ENCODE measurements around the gene INPP5F.
"Not testable (repeated sequence)": the region's sequence is repeated elsewhere in the genome, so short reads cannot be mapped to it uniquely, and the experiment has no call there.

INPP5F gene

GRCh38 chr10:119781498-119781897 is 55.6 kb downstream of the INPP5F start:
- no peak for DNase-seq

GRCh38 chr10:119782981-119783664 is 57.3 kb downstream of the INPP5F start:
- DNase-seq = no peak

GRCh38 chr10:119783665-119784027 is 57.8 kb downstream of the INPP5F start:
- DNase-seq = no peak

GRCh38 chr10:119784340-119785067 is 58.7 kb downstream of the INPP5F start:
- DNase-seq = peak; percentile 26

DNA sequence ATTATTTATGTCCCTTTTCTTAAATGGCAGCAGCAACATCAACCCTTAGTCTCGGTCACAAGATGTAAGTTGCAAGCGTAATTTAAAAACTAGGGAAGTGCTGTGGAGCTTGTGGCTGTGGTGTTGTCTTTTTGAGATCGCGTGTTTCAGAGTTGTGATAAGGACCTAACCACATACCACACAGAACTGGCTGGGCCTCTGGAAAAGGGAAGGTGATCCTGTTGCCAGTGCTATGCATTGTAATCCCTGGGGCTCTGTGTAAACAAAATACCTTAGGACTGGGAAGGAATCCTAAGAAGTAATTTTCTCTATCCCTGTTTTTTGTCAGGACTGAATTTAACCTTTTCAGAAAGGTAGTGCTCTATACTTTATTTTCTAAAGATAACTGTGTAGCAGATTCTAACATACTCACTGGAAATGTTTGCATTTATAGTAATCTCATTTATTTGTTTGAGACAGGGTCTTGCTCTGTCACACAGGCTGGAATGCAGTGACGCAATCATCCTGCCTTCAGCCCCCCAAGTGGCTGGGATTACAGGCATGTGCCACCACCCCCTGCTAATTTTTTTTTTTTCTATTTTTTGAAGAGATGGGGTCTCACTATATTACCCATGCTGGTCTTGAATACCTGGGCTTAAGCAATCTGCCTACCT is 60.4 kb downstream of the INPP5F start:
- DNase-seq = peak; percentile 68

DNA sequence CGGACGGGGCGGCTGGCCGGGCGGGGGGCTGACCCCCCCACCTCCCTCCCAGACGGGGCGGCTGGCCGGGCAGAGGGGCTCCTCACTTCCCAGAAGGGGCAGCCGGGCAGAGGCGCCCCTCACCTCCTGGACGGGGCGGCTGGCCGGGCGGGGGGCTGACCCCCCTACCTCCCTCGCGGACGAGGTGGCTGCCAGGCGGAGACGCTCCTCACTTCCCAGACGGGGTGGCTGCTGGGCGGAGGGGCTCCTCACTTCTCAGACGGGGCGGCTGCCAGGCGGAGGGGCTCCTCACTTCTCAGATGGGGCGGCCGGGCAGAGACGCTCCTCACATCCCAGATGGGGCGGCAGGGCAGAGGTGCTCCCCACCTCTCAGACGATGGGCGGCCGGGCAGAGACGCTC is 69.3 kb downstream of the INPP5F start:
- not testable (repeated sequence) for DNase-seq

DNA sequence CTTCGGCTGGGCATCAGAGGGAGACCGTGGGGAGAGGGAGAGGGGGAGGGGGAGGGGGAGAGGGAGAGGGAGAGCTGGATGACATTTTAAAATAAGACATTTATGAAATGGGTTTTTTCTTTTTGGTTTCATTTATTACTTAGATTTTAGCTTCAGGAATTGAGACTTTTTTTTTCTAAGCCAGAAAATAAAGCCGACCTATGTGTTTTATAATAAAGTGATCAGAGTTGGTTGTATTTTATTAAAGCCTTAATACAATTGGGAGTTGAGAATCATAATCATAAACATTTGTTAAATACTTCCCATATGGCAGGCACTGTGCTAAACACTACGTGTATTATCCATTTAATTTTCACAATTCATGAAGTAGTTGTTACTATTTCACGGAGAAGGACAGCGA is 70.2 kb downstream of the INPP5F start:
- DNase-seq = no peak

GRCh38 chr10:119801176-119801575 is 75.3 kb downstream of the INPP5F start:
- no peak for DNase-seq

DNA sequence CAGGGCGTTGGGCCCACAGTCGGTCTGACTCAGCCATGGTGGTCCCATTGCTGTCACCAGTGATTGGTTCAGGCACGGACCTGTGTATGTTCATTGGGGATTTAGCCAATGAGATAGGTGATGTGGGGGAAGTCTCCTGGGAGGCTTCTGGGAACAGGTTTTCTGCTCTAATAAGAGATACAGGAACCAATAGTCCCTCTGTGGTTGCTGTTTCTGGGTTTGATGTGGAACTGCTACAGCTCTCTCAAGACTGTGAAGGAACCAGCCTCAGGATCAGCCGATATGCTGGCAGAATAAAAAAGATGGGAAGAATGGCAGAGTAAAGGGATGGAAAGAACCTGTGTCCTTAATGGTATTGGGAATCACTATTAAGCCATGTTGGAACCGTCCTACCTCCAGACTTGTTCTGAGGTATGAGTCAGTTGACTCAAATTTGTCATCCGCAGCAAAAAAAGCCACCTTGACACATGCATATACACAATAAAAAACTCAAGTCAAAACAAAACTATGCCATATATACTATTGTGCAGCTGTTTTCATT is 76.2 kb downstream of the INPP5F start:
- no peak for DNase-seq

DNA sequence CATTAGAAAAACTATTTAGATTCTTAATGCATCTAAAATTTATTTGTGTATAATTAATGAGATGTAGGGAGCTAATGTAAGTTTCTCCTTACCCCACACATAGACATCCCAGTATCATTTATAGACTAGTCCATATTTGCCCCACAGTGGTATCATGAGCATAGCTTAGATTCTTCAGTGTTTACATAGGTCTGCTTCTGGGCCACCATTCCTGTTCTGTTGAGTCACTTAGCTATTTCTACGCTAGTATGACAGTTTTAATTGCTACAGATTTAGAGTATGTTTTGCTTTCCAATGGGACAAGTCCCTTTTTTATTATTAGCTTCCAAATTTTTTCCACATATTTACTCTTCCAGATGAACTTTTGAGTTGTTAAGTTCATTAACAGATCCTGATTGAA is 77.4 kb downstream of the INPP5F start:
- no peak for DNase-seq

DNA sequence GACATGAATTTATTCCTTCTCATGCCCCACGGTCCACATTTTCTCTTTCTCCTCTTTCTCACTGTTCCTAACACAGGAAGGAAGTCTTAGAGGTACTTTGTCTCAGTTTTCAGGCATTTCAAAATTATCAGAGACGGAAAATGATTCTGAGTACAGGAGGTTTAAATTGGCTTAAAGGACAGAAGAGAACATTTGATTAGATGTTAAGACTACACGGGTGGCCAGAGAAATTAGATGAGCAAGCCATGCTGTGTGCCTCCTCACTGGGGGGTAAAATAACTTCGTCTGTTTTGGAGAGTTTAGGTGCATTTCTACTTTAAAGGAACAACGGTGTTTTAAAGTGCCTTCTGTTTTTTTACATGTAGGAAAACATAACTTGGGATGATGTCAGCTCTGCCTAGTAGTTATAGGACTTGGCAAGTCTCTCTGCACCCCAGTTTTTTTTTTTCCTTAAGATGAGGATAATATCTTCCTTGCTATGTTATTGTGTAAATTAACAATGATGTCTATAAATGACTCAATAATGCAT is 79.9 kb downstream of the INPP5F start:
- DNase-seq = no peak

DNA sequence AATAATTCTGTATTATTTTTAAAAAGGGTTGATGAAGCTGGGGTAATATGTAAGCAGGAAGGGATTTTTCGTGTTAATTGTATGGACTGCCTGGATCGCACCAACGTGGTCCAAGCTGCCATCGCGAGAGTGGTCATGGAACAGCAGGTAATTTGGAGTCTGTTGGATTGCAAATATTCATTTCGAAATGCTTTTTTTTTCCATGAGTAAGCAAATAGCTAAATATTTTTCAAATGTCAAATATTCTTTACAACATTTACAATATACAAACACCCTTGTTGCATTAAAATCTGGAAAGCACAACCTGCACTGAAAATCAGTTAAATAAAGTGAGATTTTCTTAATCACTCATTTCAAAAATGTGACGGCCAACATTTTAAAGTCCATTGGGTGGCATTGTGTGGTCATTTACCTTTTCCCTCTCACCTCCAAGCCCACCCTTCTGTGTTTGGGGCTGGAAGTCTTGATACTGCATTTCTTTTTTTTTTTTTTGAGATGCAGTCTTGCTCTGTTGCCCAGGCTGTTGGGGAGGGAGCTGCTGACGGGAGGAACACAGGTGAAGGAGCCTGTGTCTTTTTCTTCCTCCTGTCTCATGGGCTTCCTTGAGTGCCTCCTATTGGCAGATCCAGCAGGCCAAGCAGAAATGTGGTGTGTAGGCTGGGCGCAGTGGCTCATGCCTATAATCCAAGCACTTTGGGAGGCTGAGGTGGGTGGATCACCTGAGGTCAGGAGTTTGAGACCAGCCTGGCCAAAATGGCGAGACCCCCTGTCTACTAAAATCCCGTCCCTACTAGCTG is 80.7 kb downstream of the INPP5F start:
- no peak for DNase-seq

DNA sequence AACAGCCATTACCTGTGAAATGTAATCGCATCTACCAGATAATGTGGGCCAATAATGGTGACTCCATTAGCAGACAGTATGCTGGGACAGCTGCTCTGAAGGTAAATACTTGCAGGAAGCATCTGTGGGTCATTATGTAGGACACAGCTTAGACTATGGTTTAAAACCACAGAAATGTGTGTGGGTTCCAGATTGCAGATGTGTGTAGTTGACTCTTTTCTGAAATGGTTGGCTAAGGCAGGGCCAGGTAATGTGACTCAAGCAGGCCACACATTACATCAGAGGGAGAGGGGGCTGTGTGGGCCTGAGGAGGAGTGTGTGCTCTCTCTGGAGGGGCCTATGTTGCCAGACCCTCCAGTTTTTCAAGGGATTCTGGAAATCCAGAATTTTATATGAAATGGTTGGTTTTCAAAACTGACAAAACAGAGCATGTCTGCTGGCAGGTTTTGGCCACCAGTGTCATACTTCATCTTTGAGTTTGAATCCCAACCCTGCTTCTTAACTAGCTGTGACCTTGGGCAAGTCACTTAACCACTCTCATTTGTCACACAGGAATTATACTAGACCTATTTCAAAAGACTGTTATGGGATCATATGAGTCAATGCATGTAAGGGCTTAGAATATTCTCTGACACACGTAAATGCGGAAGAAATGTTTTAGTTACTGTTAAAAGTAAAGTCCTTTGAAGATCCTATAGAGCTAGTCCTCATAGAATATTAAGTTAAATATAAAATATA is 82.3 kb downstream of the INPP5F start:
- DNase-seq = no peak

DNA sequence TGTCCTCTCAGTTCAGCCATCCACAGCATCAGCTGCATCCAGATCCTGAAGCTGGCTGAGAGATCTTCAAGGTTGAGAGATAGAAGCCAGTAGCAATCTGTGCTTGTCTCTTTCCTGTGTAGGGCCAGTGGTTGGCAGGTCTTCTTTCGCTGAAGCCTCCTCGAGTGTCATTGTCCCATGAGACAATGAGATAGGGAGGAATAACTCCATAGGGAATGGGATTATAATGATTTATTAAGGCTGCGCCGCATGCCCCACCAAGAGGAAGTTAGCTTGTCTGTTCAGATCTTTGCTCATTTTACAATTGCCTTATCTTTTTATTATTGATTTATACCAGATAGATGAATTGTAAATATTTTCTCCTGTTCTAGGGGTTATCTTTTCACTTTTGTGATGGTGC is 85.3 kb downstream of the INPP5F start:
- DNase-seq = no peak

DNA sequence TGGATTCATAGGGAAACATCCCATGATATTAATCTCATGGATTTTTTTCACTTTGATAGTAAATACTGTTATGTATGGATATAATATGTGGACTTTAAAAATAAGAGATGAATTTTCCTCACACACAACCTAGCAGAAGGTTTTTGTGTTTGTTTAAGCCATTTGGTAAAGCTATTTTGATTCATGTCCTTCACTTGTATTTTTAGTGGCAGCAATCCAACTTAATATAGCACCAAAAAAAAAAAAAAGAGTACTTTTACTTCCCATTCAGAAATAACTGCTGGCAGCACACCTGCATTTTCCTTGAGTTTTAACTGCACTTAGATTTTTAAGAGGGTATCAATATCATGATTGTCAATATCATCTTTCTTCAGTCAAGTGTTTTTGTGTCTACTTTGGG is 86.8 kb downstream of the INPP5F start:
- DNase-seq = no peak

DNA sequence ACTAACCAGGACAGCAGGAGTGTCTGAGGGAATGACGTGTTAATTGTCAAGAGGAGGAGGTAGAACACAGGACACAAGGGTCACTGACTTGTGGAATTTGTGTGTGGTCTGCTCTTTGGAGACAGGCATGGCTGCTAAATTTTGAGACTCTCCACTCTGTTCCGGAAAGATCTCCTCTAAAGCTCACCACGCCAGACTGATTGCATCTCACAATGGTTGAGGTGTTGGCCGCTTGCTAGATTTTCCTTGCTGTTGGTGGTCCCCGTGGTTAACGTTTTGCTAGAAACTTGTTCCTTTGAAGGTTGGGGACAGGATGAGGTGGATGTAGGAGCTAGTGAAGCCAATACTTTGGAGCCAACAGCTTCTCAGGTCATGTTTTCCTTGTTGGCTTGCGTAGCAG is 89.8 kb downstream of the INPP5F start:
- no peak for DNase-seq

- no peak for DNase-seq
Measured at GRCh38 chr10:119817991-119818888, 92.4 kb downstream of the INPP5F start.

GRCh38 chr10:119818889-119819270 is 93.0 kb downstream of the INPP5F start:
- DNase-seq = no peak

DNA sequence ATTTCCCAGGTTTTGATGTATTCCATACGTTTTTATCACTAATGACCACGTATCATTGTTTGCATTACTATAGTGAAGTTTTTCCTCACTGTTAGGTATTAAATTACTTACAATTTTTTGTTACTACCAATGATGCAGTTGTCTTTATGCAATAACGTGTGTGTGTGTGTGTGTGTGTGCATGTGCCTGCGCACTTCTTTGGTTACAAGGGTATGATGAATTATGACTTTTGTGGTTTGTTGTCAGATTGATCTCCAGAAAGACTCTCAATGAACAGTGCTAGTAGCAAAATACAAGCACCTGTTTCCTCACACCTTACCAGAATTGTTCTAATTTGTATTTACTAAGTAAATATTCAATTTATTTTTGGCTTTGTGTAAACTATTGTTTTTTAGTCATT is 95.3 kb downstream of the INPP5F start:
- DNase-seq = no peak

DNA sequence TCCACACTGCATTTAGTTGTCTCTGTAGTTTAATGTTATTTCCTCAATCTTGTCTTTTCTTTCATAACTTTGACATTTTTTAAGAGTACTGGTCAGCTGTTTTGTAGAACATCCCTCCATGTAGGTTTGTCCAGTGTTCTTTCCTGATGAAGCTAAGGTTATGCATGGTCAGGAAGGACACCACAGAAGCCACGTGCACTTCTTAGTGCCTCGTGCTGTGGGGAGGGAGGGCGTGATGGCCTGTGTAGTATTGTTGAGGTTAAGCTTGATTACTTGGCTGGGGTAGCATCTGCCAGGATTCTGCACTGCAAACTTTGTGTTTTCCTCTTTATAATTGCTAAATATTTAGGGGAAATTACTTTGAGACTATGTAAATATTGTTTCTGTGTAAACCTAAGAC is 98.4 kb downstream of the INPP5F start:
- no peak for DNase-seq

DNA sequence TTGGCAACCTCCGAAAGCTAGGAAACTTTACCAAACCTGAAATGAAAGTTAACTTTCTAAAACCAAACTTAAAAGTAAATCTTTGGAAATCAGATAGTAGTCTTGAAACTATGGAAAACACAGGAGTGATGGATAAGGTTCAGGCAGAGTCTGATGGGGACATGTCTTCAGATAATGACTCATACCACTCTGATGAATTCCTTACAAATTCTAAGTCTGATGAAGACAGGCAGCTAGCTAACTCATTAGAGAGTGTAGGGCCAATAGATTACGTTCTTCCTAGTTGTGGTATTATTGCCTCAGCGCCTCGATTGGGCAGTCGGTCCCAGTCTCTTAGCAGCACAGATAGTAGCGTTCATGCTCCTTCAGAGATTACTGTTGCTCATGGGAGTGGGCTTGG is 100.9 kb downstream of the INPP5F start:
- DNase-seq = no peak
